Measurements from ENCODE around the gene SLC17A3. TPM values are rescaled to one million over a fixed set of nuclear protein-coding genes. Genes with fewer than 3 reads are reported as not detected.

Gene SLC17A3
- polyA plus RNA-seq (2013, experiment 1 of 2): not detected
- polyA plus RNA-seq (2013, experiment 2 of 2): not detected

- 81 to 93% methylated on average over 3 of the region's 3 CpGs for WGBS, 2 experiments (ENCODE audit: insufficient coverage in 2 of 2)
- Histone ChIP-seq H3K4me3 (ENCODE audit: extremely low read depth, insufficient read depth, low read length, poor library complexity, severe bottlenecking) (no peak within 1 kb of the TSS), H3K9me3 (ENCODE audit: control insufficient read depth, low read length) (no peaks in the 10 kb centered on the region), H3K27ac (ENCODE audit: low read depth, low read length, severe bottlenecking) (no peak within 1 kb of the TSS), H3K36me3 (ENCODE audit: control insufficient read depth, insufficient read depth, low read length) (no peaks in the 10 kb centered on the region), H3K4me1 (ENCODE audit: control insufficient read depth, insufficient read depth, low read length, poor library complexity, severe bottlenecking) (no peaks in the 10 kb centered on the region)
Measured at GRCh38 chr6:25874118-25874517, at the start of gene SLC17A3. SLC17A3 (minus strand) TSS chr6:25874243; CDS start chr6:25868387, 5,856 bp downstream.

GRCh38 chr6:25922301-25922700, 48.3 kb upstream of the SLC17A3 start:
- no peak overlapping the region for H3K27ac ChIP-seq (ENCODE audit: low read depth, low read length, severe bottlenecking)
- no peak overlapping the region for H3K4me3 ChIP-seq (ENCODE audit: extremely low read depth, insufficient read depth, low read length, poor library complexity, severe bottlenecking)
- H3K9me3 ChIP-seq (ENCODE audit: control insufficient read depth, low read length): no peaks in the 10 kb centered on the region
- WGBS, 2 experiments (ENCODE audit: insufficient coverage in 2 of 2): 92 to 100% methylated on average over 1 of the region's 2 CpGs
- no peaks in the 10 kb centered on the region for H3K36me3 ChIP-seq (ENCODE audit: control insufficient read depth, insufficient read depth, low read length)
- no peaks in the 10 kb centered on the region for H3K4me1 ChIP-seq (ENCODE audit: control insufficient read depth, insufficient read depth, low read length, poor library complexity, severe bottlenecking)

GRCh38 chr6:25921525-25922203, 47.6 kb upstream of the SLC17A3 start:
- no peaks in the 10 kb centered on the region for H3K9me3 ChIP-seq (ENCODE audit: control insufficient read depth, low read length)

GRCh38 chr6:25919657-25920056, 45.6 kb upstream of the SLC17A3 start:
- 90 to 100% methylated on average over 2 of the region's 5 CpGs for WGBS, 2 experiments (ENCODE audit: insufficient coverage in 2 of 2)
- Histone ChIP-seq H3K27ac (ENCODE audit: low read depth, low read length, severe bottlenecking) (no peak overlapping the region), H3K36me3 (ENCODE audit: control insufficient read depth, insufficient read depth, low read length) (no peaks in the 10 kb centered on the region), H3K4me1 (ENCODE audit: control insufficient read depth, insufficient read depth, low read length, poor library complexity, severe bottlenecking) (no peaks in the 10 kb centered on the region), H3K4me3 (ENCODE audit: extremely low read depth, insufficient read depth, low read length, poor library complexity, severe bottlenecking) (no peak overlapping the region), H3K9me3 (ENCODE audit: control insufficient read depth, low read length) (no peaks in the 10 kb centered on the region)

More at GRCh38 chr6:25921525-25922203, 47.6 kb upstream of the SLC17A3 start:
- Histone ChIP-seq H3K27ac (ENCODE audit: low read depth, low read length, severe bottlenecking) (no peak overlapping the region), H3K4me1 (ENCODE audit: control insufficient read depth, insufficient read depth, low read length, poor library complexity, severe bottlenecking) (no peaks in the 10 kb centered on the region), H3K36me3 (ENCODE audit: control insufficient read depth, insufficient read depth, low read length) (no peaks in the 10 kb centered on the region), H3K4me3 (ENCODE audit: extremely low read depth, insufficient read depth, low read length, poor library complexity, severe bottlenecking) (no peak overlapping the region)

- 50% methylated on average over 1 of the region's 5 CpGs; no CpG with 5 or more reads in 1 of the 2 experiments for WGBS, 2 experiments (ENCODE audit: insufficient coverage in 2 of 2)
- H3K27ac ChIP-seq (ENCODE audit: low read depth, low read length, severe bottlenecking): no peak overlapping the region
- H3K36me3 ChIP-seq (ENCODE audit: control insufficient read depth, insufficient read depth, low read length): no peaks in the 10 kb centered on the region
- H3K9me3 ChIP-seq (ENCODE audit: control insufficient read depth, low read length): no peaks in the 10 kb centered on the region
- no peaks in the 10 kb centered on the region for H3K4me1 ChIP-seq (ENCODE audit: control insufficient read depth, insufficient read depth, low read length, poor library complexity, severe bottlenecking)
- H3K4me3 ChIP-seq (ENCODE audit: extremely low read depth, insufficient read depth, low read length, poor library complexity, severe bottlenecking): no peak overlapping the region
Measured at GRCh38 chr6:25918083-25918683, 44.1 kb upstream of the SLC17A3 start.

- Histone ChIP-seq H3K4me1 (ENCODE audit: control insufficient read depth, insufficient read depth, low read length, poor library complexity, severe bottlenecking) (no peaks in the 10 kb centered on the region), H3K4me3 (ENCODE audit: extremely low read depth, insufficient read depth, low read length, poor library complexity, severe bottlenecking) (no peak overlapping the region), H3K27ac (ENCODE audit: low read depth, low read length, severe bottlenecking) (no peak overlapping the region), H3K36me3 (ENCODE audit: control insufficient read depth, insufficient read depth, low read length) (no peaks in the 10 kb centered on the region), H3K9me3 (ENCODE audit: control insufficient read depth, low read length) (no peaks in the 10 kb centered on the region)
- WGBS, 2 experiments (ENCODE audit: insufficient coverage in 2 of 2): 90 to 97% methylated on average over 2 to 4 of the region's 7 CpGs
Measured at GRCh38 chr6:25916789-25917490, 42.9 kb upstream of the SLC17A3 start.

- no peaks in the 10 kb centered on the region for H3K36me3 ChIP-seq (ENCODE audit: control insufficient read depth, insufficient read depth, low read length)
- 71 to 79% methylated on average over 1 of the region's 3 CpGs for WGBS, 2 experiments (ENCODE audit: insufficient coverage in 2 of 2)
- H3K4me3 ChIP-seq (ENCODE audit: extremely low read depth, insufficient read depth, low read length, poor library complexity, severe bottlenecking): no peak overlapping the region
- no peak overlapping the region for H3K27ac ChIP-seq (ENCODE audit: low read depth, low read length, severe bottlenecking)
- H3K9me3 ChIP-seq (ENCODE audit: control insufficient read depth, low read length): no peaks in the 10 kb centered on the region
- no peaks in the 10 kb centered on the region for H3K4me1 ChIP-seq (ENCODE audit: control insufficient read depth, insufficient read depth, low read length, poor library complexity, severe bottlenecking)
Measured at GRCh38 chr6:25916330-25916729, 42.3 kb upstream of the SLC17A3 start.

- no peaks in the 10 kb centered on the region for H3K9me3 ChIP-seq (ENCODE audit: control insufficient read depth, low read length)
- 56 to 80% methylated on average over 2 to 3 of the region's 3 CpGs for WGBS, 2 experiments (ENCODE audit: insufficient coverage in 2 of 2)
- no peaks in the 10 kb centered on the region for H3K4me1 ChIP-seq (ENCODE audit: control insufficient read depth, insufficient read depth, low read length, poor library complexity, severe bottlenecking)
- no peak overlapping the region for H3K4me3 ChIP-seq (ENCODE audit: extremely low read depth, insufficient read depth, low read length, poor library complexity, severe bottlenecking)
- H3K36me3 ChIP-seq (ENCODE audit: control insufficient read depth, insufficient read depth, low read length): no peaks in the 10 kb centered on the region
- H3K27ac ChIP-seq (ENCODE audit: low read depth, low read length, severe bottlenecking): no peak overlapping the region
Measured at GRCh38 chr6:25913741-25914140, 39.7 kb upstream of the SLC17A3 start.

GRCh38 chr6:25911351-25911750, 37.3 kb upstream of the SLC17A3 start:
- no peak overlapping the region for H3K4me3 ChIP-seq (ENCODE audit: extremely low read depth, insufficient read depth, low read length, poor library complexity, severe bottlenecking)
- H3K36me3 ChIP-seq (ENCODE audit: control insufficient read depth, insufficient read depth, low read length): no peaks in the 10 kb centered on the region
- WGBS, 2 experiments (ENCODE audit: insufficient coverage in 2 of 2): 100% methylated on average over 1 of the region's 4 CpGs; no CpG with 5 or more reads in 1 of the 2 experiments
- no peak overlapping the region for H3K27ac ChIP-seq (ENCODE audit: low read depth, low read length, severe bottlenecking)
- no peaks in the 10 kb centered on the region for H3K4me1 ChIP-seq (ENCODE audit: control insufficient read depth, insufficient read depth, low read length, poor library complexity, severe bottlenecking)
- H3K9me3 ChIP-seq (ENCODE audit: control insufficient read depth, low read length): no peaks in the 10 kb centered on the region

- H3K9me3 ChIP-seq (ENCODE audit: control insufficient read depth, low read length): no peaks in the 10 kb centered on the region
- H3K4me1 ChIP-seq (ENCODE audit: control insufficient read depth, insufficient read depth, low read length, poor library complexity, severe bottlenecking): no peaks in the 10 kb centered on the region
- WGBS, 2 experiments (ENCODE audit: insufficient coverage in 2 of 2): no CpG with 5 or more reads among the region's 1 CpG
- no peak overlapping the region for H3K4me3 ChIP-seq (ENCODE audit: extremely low read depth, insufficient read depth, low read length, poor library complexity, severe bottlenecking)
- H3K36me3 ChIP-seq (ENCODE audit: control insufficient read depth, insufficient read depth, low read length): no peaks in the 10 kb centered on the region
- H3K27ac ChIP-seq (ENCODE audit: low read depth, low read length, severe bottlenecking): no peak overlapping the region
Measured at GRCh38 chr6:25907475-25908014, 33.5 kb upstream of the SLC17A3 start.
